Liver (tissue), 3 donors: ENCODE results near the gene DOCK1.

ENCODE experiments used
- ATF3 ChIP-seq: IDR thresholded peaks from 2 replicates; pipeline ENCODE4 v1.6.1; 2016; ENCODE audit warnings: antibody characterized with exemption
- EGR1 ChIP-seq, 2 donors: IDR thresholded peaks; 2 replicates each; pipeline ENCODE4 v1.6.1; 2016 to 2018; ENCODE audit warnings: antibody characterized with exemption in 2 of 2, low read depth in 2 of 2
- FOXA2 ChIP-seq: IDR thresholded peaks from 2 replicates; pipeline ENCODE4 v1.6.1; 2016; ENCODE audit warnings: antibody characterized with exemption
- GABPA ChIP-seq, 2 donors: IDR thresholded peaks in 1 of 2; conservative IDR thresholded peaks in 1 of 2; 2 replicates each; pipeline ENCODE4 v1.6.1; 2016; ENCODE audit warnings: antibody characterized with exemption in 2 of 2, mild to moderate bottlenecking in 1 of 2, moderate library complexity in 1 of 2
- HNF4G ChIP-seq: IDR thresholded peaks from 2 replicates; pipeline ENCODE4 v1.6.1; 2016; ENCODE audit warnings: antibody characterized with exemption
- JUND ChIP-seq, 2 donors: IDR thresholded peaks; 2 replicates each; pipeline ENCODE4 v1.6.1; 2016; ENCODE audit warnings: antibody characterized with exemption in 2 of 2
- MAX ChIP-seq: IDR thresholded peaks from 2 replicates; pipeline ENCODE4 v1.6.1; 2016; ENCODE audit warnings: antibody characterized with exemption
- RAD21 ChIP-seq, 2 donors: IDR thresholded peaks; 2 replicates each; pipeline ENCODE4 v1.6.1; 2016; ENCODE audit warnings: antibody characterized with exemption in 2 of 2, mild to moderate bottlenecking in 2 of 2
- RXRA ChIP-seq, 2 donors: IDR thresholded peaks; 2 replicates each; pipeline ENCODE4 v1.6.1; 2017 to 2018; ENCODE audit warnings: antibody characterized with exemption in 2 of 2, mild to moderate bottlenecking in 1 of 2
- SP1 ChIP-seq: IDR thresholded peaks from 2 replicates; pipeline ENCODE4 v1.6.1; 2018; ENCODE audit warnings: antibody characterized with exemption, mild to moderate bottlenecking
- TAF1 ChIP-seq: conservative IDR thresholded peaks from 2 replicates; pipeline ENCODE4 v1.6.1; 2016; ENCODE audit warnings: antibody characterized with exemption, mild to moderate bottlenecking
- YY1 ChIP-seq: IDR thresholded peaks from 2 replicates; pipeline ENCODE4 v1.6.1; 2016; ENCODE audit warnings: antibody characterized with exemption, mild to moderate bottlenecking
- TF ChIP-seq, protein P1 (sequence below): fragments of 150-350 bp; IDR thresholded peaks from 2 replicates; pipeline ENCODE4 v1.5.1; 2017; ENCODE audit warnings: improper control_type of control experiment, low read depth, low read length; ENCODE audit not compliant: missing input control
- TF ChIP-seq, protein P2 (sequence below): IDR thresholded peaks from 2 replicates; pipeline ENCODE4 v1.6.1; 2016; ENCODE audit warnings: antibody characterized with exemption, mild to moderate bottlenecking
- donor health status: healthy.
- donor health status: healthy.

DNA sequence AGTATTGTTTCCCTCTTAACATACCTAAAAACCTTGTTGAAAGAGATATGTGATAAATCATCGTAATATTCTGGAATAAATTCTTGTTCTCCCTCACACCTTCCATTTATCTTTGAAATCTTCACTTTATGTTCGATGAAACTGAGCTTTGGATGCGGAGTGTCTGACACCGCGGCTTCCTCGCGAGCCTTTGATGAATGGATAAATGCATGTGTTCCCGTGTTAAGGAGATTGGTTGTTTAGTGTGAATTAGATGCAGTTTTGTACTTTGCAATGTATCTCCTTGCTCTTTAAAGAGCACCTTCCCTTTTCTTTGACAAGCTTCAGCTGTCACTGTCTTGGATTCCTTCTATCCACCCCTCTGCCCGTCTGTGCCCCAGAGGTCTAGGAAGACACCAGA lies 138.1 kb downstream of the DOCK1 start:
- TF ChIP-seq SP1 (no peak), ATF3 (no peak), YY1 (no peak), MAX (no peak), GABPA (IDR thresholded peaks at IDR 0.05 in 1 of 2, conservative IDR thresholded peaks at IDR 0.05 in 1 of 2) (no peak), RAD21 (IDR thresholded peaks at IDR 0.05) (no peak), RXRA (IDR thresholded peaks at IDR 0.05) (no peak), JUND (IDR thresholded peaks at IDR 0.05) (no peak), TAF1 (no peak), EGR1 (IDR thresholded peaks at IDR 0.05; ENCODE audit: low read depth in 2 of 2) (no peak), HNF4G (no peak), FOXA2 (no peak)
- TF ChIP-seq, protein P1, sequence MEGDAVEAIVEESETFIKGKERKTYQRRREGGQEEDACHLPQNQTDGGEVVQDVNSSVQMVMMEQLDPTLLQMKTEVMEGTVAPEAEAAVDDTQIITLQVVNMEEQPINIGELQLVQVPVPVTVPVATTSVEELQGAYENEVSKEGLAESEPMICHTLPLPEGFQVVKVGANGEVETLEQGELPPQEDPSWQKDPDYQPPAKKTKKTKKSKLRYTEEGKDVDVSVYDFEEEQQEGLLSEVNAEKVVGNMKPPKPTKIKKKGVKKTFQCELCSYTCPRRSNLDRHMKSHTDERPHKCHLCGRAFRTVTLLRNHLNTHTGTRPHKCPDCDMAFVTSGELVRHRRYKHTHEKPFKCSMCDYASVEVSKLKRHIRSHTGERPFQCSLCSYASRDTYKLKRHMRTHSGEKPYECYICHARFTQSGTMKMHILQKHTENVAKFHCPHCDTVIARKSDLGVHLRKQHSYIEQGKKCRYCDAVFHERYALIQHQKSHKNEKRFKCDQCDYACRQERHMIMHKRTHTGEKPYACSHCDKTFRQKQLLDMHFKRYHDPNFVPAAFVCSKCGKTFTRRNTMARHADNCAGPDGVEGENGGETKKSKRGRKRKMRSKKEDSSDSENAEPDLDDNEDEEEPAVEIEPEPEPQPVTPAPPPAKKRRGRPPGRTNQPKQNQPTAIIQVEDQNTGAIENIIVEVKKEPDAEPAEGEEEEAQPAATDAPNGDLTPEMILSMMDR = no peak
- TF ChIP-seq, protein P2, sequence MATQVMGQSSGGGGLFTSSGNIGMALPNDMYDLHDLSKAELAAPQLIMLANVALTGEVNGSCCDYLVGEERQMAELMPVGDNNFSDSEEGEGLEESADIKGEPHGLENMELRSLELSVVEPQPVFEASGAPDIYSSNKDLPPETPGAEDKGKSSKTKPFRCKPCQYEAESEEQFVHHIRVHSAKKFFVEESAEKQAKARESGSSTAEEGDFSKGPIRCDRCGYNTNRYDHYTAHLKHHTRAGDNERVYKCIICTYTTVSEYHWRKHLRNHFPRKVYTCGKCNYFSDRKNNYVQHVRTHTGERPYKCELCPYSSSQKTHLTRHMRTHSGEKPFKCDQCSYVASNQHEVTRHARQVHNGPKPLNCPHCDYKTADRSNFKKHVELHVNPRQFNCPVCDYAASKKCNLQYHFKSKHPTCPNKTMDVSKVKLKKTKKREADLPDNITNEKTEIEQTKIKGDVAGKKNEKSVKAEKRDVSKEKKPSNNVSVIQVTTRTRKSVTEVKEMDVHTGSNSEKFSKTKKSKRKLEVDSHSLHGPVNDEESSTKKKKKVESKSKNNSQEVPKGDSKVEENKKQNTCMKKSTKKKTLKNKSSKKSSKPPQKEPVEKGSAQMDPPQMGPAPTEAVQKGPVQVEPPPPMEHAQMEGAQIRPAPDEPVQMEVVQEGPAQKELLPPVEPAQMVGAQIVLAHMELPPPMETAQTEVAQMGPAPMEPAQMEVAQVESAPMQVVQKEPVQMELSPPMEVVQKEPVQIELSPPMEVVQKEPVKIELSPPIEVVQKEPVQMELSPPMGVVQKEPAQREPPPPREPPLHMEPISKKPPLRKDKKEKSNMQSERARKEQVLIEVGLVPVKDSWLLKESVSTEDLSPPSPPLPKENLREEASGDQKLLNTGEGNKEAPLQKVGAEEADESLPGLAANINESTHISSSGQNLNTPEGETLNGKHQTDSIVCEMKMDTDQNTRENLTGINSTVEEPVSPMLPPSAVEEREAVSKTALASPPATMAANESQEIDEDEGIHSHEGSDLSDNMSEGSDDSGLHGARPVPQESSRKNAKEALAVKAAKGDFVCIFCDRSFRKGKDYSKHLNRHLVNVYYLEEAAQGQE = no peak
